PC-3 (cell line): Measurements from ENCODE around the gene IFI44.

Experiments used
- EZH2 ChIP-seq: fragments of 300-600 bp; sonication (generic); IDR thresholded peaks from one replicate; pipeline ENCODE4 v1.6.1; 2017; ENCODE audit warnings: antibody characterized with exemption, mild to moderate bottlenecking, low read length; ENCODE audit not compliant: unreplicated experiment
- TF ChIP-seq, protein P1 (sequence below): fragments of 300-600 bp; sonication (generic); conservative IDR thresholded peaks from 2 replicates; pipeline ENCODE4 v1.5.1; 2017; ENCODE audit warnings: antibody characterized with exemption, low read depth, mild to moderate bottlenecking, low read length

DNA sequence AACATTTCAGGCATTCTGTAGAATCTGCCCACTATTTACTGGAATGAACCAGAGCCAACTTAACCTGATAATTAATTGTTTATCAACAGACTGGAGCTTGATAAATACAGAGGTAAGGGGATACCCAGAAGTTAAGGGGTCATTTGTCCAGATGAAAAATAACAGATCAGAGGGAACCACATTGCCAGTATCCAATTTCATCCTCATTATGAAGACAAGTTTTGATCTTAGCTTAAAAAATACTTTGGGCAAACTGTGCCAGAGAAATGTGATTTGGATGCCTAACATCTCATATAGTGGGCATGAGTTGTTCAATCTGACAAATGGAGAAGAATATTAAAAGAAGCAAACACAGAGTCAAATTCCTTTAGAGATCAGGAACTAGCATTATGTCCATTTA is 63.7 kb downstream of the IFI44 start:
- TF ChIP-seq, protein P1, sequence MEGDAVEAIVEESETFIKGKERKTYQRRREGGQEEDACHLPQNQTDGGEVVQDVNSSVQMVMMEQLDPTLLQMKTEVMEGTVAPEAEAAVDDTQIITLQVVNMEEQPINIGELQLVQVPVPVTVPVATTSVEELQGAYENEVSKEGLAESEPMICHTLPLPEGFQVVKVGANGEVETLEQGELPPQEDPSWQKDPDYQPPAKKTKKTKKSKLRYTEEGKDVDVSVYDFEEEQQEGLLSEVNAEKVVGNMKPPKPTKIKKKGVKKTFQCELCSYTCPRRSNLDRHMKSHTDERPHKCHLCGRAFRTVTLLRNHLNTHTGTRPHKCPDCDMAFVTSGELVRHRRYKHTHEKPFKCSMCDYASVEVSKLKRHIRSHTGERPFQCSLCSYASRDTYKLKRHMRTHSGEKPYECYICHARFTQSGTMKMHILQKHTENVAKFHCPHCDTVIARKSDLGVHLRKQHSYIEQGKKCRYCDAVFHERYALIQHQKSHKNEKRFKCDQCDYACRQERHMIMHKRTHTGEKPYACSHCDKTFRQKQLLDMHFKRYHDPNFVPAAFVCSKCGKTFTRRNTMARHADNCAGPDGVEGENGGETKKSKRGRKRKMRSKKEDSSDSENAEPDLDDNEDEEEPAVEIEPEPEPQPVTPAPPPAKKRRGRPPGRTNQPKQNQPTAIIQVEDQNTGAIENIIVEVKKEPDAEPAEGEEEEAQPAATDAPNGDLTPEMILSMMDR: no peak
- no peak for TF ChIP-seq EZH2
